A549 (cell line): ENCODE results near the gene CAPN8.

Source experiments
- CHD2 ChIP-seq: fragments of 150-350 bp; IDR thresholded peaks from 2 replicates; pipeline ENCODE4 v1.6.1; 2014; ENCODE audit warnings: low read length; ENCODE audit not compliant: partially characterized antibody
- EHMT2 ChIP-seq: fragments of 200-600 bp; sonication (generic); IDR thresholded peaks from 2 replicates; pipeline ENCODE4 v1.6.1; 2016; ENCODE audit warnings: antibody characterized with exemption, low read depth, mild to moderate bottlenecking, moderate library complexity
- EP300 ChIP-seq, 2 experiments: fragments of >200 bp; sonication (Bioruptor Twin); formaldehyde crosslinking; IDR thresholded peaks; 2 replicates in 1 of 2; 3 replicates in 1 of 2; pipeline ENCODE4 v1.6.1; 2016 to 2017
- FOSL2 ChIP-seq, 2 experiments: fragments of 450-650 bp in 1 of 2; fragments of >200 bp in 1 of 2; sonication (Bioruptor Twin) in 1 of 2; formaldehyde crosslinking; IDR thresholded peaks; 2 replicates each; pipeline versions ENCODE4 v1.5.0 to v1.6.1; 2016 to 2020; ENCODE audit warnings: mild to moderate bottlenecking in 1 of 2, moderate library complexity in 1 of 2
- HDAC2 ChIP-seq: fragments of 200-600 bp; sonication (generic); IDR thresholded peaks from 2 replicates; pipeline ENCODE4 v1.6.1; 2016
- JUN ChIP-seq, 2 experiments: fragments of >200 bp; sonication (Bioruptor Twin); formaldehyde crosslinking; IDR thresholded peaks; 2 replicates in 1 of 2; 3 replicates in 1 of 2; pipeline ENCODE4 v1.6.1; 2016 to 2017
- MYC ChIP-seq: IDR thresholded peaks from 2 replicates; pipeline ENCODE4 v1.6.1; 2012; ENCODE audit warnings: mild to moderate bottlenecking, inconsistent platforms, low read length, improper control_type of control experiment, borderline replicate concordance
- NFE2L2 ChIP-seq: fragments of 150-350 bp; conservative IDR thresholded peaks from 2 replicates; pipeline ENCODE4 v1.6.1; 2014; ENCODE audit warnings: low read length
- PHF8 ChIP-seq: fragments of 200-600 bp; sonication (generic); IDR thresholded peaks from 2 replicates; pipeline ENCODE4 v1.6.1; 2016; ENCODE audit warnings: low read depth, mild to moderate bottlenecking, antibody characterized with exemption, moderate library complexity, borderline replicate concordance
- POLR2A ChIP-seq: IDR thresholded peaks from 2 replicates; pipeline ENCODE4 v1.6.1; 2012; ENCODE audit warnings: mild to moderate bottlenecking, low read length
- RCOR1 ChIP-seq: fragments of 150-350 bp; IDR thresholded peaks from 2 replicates; pipeline ENCODE4 v1.6.1; 2014; ENCODE audit warnings: antibody characterized with exemption, low read length, low read depth
- RNF2 ChIP-seq: fragments of 200-600 bp; sonication (generic); IDR thresholded peaks from 2 replicates; pipeline ENCODE4 v1.6.1; 2016; ENCODE audit warnings: low read depth, mild to moderate bottlenecking, antibody characterized with exemption, moderate library complexity, borderline replicate concordance
- TF ChIP-seq, protein P1 (sequence below): fragments of >200 bp; sonication (Bioruptor Twin); formaldehyde crosslinking; IDR thresholded peaks from 3 replicates; pipeline ENCODE4 v1.5.1; 2016
- TF ChIP-seq, protein P2 (sequence below): fragments of 150-350 bp; IDR thresholded peaks from 2 replicates; pipeline ENCODE4 v1.6.1; 2014; ENCODE audit warnings: low read depth, mild to moderate bottlenecking, low read length

DNA sequence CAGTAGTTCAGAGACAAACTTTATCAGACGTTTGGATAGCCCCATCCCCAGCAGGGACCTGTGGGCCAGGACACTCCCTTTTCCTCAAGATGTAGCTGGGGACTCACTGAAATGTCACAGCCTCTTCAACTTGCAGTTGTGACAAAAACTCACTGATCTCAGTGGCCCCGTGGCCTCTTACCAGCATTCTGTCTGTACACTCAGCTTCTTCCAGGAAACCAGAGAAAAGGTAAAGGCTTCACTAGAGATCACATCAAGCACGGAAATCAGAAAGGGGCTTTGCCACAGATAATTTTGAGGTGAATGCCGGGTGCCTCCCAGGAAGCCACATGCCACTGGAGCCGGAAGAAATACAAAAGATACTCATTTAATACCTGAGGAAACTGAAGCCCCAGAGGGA lies 150.1 kb downstream of the CAPN8 start:
- TF ChIP-seq RCOR1 (no peak), EP300 (IDR thresholded peaks at IDR 0.05) (no peak), MYC (no peak), CHD2 (no peak), POLR2A (no peak), HDAC2 (no peak), EHMT2 (no peak), NFE2L2 (no peak), PHF8 (no peak), JUN (IDR thresholded peaks at IDR 0.05) (no peak), RNF2 (no peak), FOSL2 (IDR thresholded peaks at IDR 0.05) (no peak), FOSL2 (CRISPR knock-in tag; IDR thresholded peaks at IDR 0.05) (no peak)
- TF ChIP-seq, protein P1, sequence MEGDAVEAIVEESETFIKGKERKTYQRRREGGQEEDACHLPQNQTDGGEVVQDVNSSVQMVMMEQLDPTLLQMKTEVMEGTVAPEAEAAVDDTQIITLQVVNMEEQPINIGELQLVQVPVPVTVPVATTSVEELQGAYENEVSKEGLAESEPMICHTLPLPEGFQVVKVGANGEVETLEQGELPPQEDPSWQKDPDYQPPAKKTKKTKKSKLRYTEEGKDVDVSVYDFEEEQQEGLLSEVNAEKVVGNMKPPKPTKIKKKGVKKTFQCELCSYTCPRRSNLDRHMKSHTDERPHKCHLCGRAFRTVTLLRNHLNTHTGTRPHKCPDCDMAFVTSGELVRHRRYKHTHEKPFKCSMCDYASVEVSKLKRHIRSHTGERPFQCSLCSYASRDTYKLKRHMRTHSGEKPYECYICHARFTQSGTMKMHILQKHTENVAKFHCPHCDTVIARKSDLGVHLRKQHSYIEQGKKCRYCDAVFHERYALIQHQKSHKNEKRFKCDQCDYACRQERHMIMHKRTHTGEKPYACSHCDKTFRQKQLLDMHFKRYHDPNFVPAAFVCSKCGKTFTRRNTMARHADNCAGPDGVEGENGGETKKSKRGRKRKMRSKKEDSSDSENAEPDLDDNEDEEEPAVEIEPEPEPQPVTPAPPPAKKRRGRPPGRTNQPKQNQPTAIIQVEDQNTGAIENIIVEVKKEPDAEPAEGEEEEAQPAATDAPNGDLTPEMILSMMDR = no peak
- TF ChIP-seq, protein P2, sequence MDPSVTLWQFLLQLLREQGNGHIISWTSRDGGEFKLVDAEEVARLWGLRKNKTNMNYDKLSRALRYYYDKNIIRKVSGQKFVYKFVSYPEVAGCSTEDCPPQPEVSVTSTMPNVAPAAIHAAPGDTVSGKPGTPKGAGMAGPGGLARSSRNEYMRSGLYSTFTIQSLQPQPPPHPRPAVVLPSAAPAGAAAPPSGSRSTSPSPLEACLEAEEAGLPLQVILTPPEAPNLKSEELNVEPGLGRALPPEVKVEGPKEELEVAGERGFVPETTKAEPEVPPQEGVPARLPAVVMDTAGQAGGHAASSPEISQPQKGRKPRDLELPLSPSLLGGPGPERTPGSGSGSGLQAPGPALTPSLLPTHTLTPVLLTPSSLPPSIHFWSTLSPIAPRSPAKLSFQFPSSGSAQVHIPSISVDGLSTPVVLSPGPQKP = no peak
